GM06990 (cell line): Measurements from ENCODE around the gene BNC2.

Experiments used
- DNase-seq: peaks from one replicate; pipeline ENCODE4 v3.0.0-alpha.2; 2011; ENCODE audit not compliant: insufficient read length; ENCODE audit errors: extremely low read depth
- H3K27me3 ChIP-seq: replicated peaks from 2 replicates; pipeline ENCODE4 v1.6.0; 2011; ENCODE audit warnings: low read length; ENCODE audit not compliant: control insufficient read depth, insufficient read depth
- H3K36me3 ChIP-seq: 2 replicates; pipeline ENCODE4 v1.5.1; 2011; ENCODE audit warnings: low read length; ENCODE audit not compliant: control insufficient read depth, insufficient read depth
- H3K4me3 ChIP-seq: replicated peaks from 2 replicates; pipeline ENCODE4 v1.5.1; 2011; ENCODE audit warnings: low read depth, mild to moderate bottlenecking, control low read depth, low read length
- TF ChIP-seq, protein P1 (sequence below): IDR thresholded peaks from 2 replicates; pipeline ENCODE4 v1.5.1; 2011; ENCODE audit warnings: low read length, control low read depth, mild to moderate bottlenecking, inconsistent platforms; ENCODE audit not compliant: insufficient read depth, poor library complexity, severe bottlenecking

The BNC2 gene

DNA sequence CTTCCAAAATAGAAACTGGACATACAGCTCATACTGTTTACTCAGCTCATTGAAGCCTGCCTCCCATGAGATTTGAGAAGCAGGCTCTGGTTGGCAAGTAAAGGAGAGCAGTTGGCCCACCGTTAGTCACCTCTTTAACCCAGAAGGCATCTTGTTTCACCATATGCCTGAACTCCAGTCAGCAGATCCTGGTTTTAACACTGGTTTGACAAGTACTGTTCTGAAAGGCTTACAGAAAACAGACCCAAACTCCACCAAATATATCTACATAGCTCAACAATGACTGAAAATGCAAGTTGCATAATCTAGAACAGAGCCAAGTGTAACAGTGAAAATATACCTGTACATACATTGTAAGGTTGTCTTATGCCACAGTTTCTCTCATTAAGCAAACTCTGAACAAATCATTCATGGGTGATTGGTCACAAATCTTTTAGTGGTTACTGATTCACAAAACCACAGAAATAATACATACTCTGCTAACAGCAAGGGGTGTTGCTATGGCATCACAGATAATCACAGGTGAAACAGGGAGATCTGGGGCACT, 198.8 kb downstream of the BNC2 start:
- Histone ChIP-seq H3K4me3 (no peak overlapping the region), H3K27me3 (no peaks in the 10 kb centered on the region), H3K36me3 (no peaks in the 10 kb centered on the region)
- DNase-seq, result no peak
- TF ChIP-seq, protein P1, sequence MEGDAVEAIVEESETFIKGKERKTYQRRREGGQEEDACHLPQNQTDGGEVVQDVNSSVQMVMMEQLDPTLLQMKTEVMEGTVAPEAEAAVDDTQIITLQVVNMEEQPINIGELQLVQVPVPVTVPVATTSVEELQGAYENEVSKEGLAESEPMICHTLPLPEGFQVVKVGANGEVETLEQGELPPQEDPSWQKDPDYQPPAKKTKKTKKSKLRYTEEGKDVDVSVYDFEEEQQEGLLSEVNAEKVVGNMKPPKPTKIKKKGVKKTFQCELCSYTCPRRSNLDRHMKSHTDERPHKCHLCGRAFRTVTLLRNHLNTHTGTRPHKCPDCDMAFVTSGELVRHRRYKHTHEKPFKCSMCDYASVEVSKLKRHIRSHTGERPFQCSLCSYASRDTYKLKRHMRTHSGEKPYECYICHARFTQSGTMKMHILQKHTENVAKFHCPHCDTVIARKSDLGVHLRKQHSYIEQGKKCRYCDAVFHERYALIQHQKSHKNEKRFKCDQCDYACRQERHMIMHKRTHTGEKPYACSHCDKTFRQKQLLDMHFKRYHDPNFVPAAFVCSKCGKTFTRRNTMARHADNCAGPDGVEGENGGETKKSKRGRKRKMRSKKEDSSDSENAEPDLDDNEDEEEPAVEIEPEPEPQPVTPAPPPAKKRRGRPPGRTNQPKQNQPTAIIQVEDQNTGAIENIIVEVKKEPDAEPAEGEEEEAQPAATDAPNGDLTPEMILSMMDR, result no peak

DNA sequence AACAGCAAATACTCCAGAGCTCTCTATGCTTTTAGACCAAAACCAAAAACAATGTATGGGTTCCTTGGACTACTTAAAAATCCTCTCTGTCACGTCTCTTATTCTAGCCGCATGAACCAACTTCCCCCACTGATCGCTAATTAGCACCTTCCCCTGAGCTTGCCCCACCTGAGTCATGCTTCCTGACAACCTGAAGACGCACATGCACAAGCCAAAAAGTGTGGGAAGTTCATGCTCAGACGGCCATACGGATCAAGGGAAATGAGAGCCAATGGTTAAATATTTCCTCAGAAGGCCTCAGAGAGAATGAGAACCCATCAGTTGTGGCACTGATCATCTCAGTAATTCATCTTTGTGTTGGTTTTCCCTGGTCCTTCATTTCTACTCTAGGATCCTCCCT, 199.7 kb downstream of the BNC2 start:
- DNase-seq, result no peak
- H3K36me3 ChIP-seq, result no peaks in the 10 kb centered on the region
- TF ChIP-seq, protein P1, result no peak
- H3K4me3 ChIP-seq, result no peak overlapping the region
- H3K27me3 ChIP-seq, result no peaks in the 10 kb centered on the region

DNA sequence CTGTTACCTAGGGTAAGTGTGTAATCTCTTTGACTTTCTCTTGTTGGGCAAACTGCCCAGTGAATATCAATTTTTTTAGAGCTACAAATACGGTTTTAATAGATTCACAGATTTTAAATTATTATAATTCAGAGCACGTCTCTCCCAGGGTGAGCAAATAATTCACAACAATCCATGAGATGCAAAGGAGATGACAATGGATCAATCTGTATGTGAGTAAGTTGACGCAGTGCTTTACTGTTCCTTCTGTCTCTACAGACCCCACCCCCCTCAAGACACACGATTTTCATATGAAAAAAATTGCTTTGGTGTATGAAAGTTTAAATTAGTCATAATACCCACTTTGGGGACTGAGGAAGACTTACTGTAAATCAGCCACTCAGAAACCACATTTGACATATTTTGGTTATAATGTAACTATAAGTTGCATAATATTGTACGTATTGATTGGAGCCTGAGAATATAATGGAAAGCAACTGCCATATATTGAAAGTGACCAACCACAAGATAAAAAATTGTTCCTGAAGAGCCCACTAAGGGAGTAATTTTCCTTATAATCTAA, 201.7 kb downstream of the BNC2 start:
- Histone ChIP-seq H3K36me3 (no peaks in the 10 kb centered on the region), H3K4me3 (no peak overlapping the region), H3K27me3 (no peaks in the 10 kb centered on the region)
- TF ChIP-seq, protein P1, result no peak
- DNase-seq, result no peak

DNA sequence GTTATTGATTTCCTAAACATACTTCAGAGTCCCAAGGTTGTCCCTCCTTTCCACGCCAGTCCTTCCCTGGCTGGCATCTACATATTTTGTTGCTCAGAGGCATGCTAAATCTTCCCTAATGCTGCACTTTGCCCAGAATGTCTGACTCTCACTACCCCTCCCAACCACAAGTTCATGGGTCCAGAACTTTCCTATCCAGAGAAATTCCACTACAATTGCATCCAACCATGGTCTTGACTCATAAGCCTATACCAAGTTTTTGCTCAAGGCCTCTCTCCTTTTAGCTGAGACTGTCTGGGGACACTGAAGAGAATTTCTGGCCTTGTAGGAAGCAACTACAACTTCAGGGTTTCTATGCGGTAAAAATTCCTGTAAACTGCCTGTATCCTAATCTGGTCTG, 206.3 kb downstream of the BNC2 start:
- H3K36me3 ChIP-seq, result no peaks in the 10 kb centered on the region
- H3K4me3 ChIP-seq, result no peak overlapping the region
- TF ChIP-seq, protein P1, result no peak
- no peaks in the 10 kb centered on the region for H3K27me3 ChIP-seq
- no peak for DNase-seq

DNA sequence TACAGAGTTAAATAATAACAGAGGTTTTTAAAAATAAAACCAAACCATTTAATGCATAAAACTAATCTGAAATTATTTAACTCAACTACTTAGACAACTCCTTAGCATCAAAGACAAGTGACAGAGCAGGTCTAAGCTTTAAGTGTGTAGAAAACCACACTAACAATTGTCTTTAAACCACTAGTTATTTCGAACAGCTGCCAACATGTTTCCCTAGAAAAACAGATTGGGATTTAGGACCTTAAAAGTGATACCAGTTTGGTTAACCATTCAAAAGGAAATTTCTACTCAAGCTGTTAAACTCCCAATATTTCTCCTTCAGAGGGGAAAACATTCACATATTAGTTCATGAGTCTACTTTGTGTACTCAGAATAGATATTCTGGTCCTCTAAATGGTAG, 208.7 kb downstream of the BNC2 start:
- TF ChIP-seq, protein P1, result no peak
- no peaks in the 10 kb centered on the region for H3K27me3 ChIP-seq
- H3K36me3 ChIP-seq, result no peaks in the 10 kb centered on the region
- H3K4me3 ChIP-seq, result no peak overlapping the region
- DNase-seq, result no peak

DNA sequence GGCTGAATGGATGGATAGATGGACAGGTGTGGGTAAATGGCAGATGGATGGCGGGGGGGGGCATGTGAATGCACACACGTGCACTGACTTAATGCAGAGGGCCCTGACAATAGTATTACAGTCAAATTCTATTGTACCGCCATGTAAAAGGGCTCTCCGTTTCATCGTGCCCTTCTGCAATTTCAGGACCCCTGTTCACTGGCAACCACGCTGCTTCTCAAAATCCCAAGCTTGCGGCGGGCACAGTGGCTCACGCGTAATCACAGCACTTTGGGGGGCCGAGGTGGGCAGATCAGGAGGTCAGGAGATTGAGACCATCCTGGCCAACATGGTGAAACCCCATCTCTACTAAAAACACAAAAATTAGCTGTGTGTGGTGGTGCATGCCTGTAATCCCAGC, 211.4 kb downstream of the BNC2 start:
- no peak overlapping the region for H3K4me3 ChIP-seq
- no peaks in the 10 kb centered on the region for H3K27me3 ChIP-seq
- H3K36me3 ChIP-seq, result no peaks in the 10 kb centered on the region
- TF ChIP-seq, protein P1, result no peak
- DNase-seq, result no peak
